ENCODE data around the gene IFNA6. TPM values are rescaled to one million over a fixed set of nuclear protein-coding genes. Genes with fewer than 3 reads are reported as not detected.
"Not testable (repeated sequence)": the region's sequence is repeated elsewhere in the genome, so short reads cannot be mapped to it uniquely, and the experiment has no call there.

Gene IFNA6
- total RNA-seq: not detected
- polyA plus RNA-seq: not detected
- 0 reads per million in 6 experiments for total RNA-seq

GRCh38 chr9:21350787-21351186, at the start of gene IFNA6:
Gene IFNA6 (minus strand): TSS chr9:21350887. CDS start chr9:21350887, 0 bp downstream.
- POLR2A ChIA-PET: no interaction called here
- H3K9me3 Mint-ChIP-seq: peaks cover 0 to 11% (median 10%) of the 10 kb centered on the region in 9 donors
- no peak within 1 kb of the TSS for H3K4me3 Mint-ChIP-seq
- H3K27me3 Mint-ChIP-seq: peaks cover 3 to 33% (median 12%) of the 10 kb centered on the region in 5 donors
- no peak for DNase-seq
- H3K4me1 Mint-ChIP-seq: no peaks in the 10 kb centered on the region
- H3K36me3 Mint-ChIP-seq: peaks cover 0 to 12% (median 6%) of the 10 kb centered on the region in 3 donors
- ATAC-seq: no peak
- H3K27ac Mint-ChIP-seq: no peak within 1 kb of the TSS

GRCh38 chr9:21399956-21400355, 49.3 kb upstream of the IFNA6 start:
- no peak for DNase-seq
- Mint-ChIP-seq H3K27ac (no peak overlapping the region), H3K9me3 (no peaks in the 10 kb centered on the region), H3K4me1 (peaks cover 6 to 19% (median 14%) of the 10 kb centered on the region in 4 donors), H3K36me3 (no peaks in the 10 kb centered on the region), H3K27me3 (peaks cover 23 to 77% (median 56%) of the 10 kb centered on the region in 5 donors), H3K4me3 (no peak overlapping the region)
- POLR2A ChIA-PET: no interaction called here
- no peak for ATAC-seq

- POLR2A ChIA-PET: no interaction called here
- Mint-ChIP-seq H3K36me3 (no peaks in the 10 kb centered on the region), H3K9me3 (no peaks in the 10 kb centered on the region), H3K27ac (no peak overlapping the region), H3K27me3 (peaks cover 23 to 77% (median 54%) of the 10 kb centered on the region in 5 donors), H3K4me1 (peaks cover 6 to 19% (median 14%) of the 10 kb centered on the region in 4 donors), H3K4me3 (no peak overlapping the region)
- DNase-seq: no peak
- no peak for ATAC-seq
Observed at GRCh38 chr9:21398955-21399489, 48.3 kb upstream of the IFNA6 start.

- Mint-ChIP-seq H3K27me3 (peaks cover 32 to 78% (median 53%) of the 10 kb centered on the region in 5 donors), H3K4me3 (peak overlapping the region; percentile 51 to 88 (median 77)), H3K9me3 (no peaks in the 10 kb centered on the region), H3K36me3 (no peaks in the 10 kb centered on the region), H3K27ac (peak overlapping the region in 2 of 10 donors; percentile 60), H3K4me1 (peaks cover 4 to 11% (median 8%) of the 10 kb centered on the region in 4 donors)
- DNase-seq (peak; percentile 27 to 75 (median 54)), ATAC-seq (peak; percentile 82 to 91)
- POLR2A ChIA-PET: interaction anchor here (0.8 to 1.4 kb wide), 3 partner anchors 62 to 75 kb away, joined by 3 to 6 read pairs (median 4); no protein-coding TSS in a partner anchor
Observed at GRCh38 chr9:21395778-21396717, 45.4 kb upstream of the IFNA6 start.

- Mint-ChIP-seq H3K4me3 (no peak overlapping the region), H3K9me3 (no peaks in the 10 kb centered on the region), H3K27me3 (peaks cover 31 to 79% (median 51%) of the 10 kb centered on the region in 5 donors), H3K36me3 (no peaks in the 10 kb centered on the region), H3K4me1 (peaks cover 2 to 11% (median 7%) of the 10 kb centered on the region in 4 donors), H3K27ac (no peak overlapping the region)
- POLR2A ChIA-PET: no interaction called here
- no peak for DNase-seq
- ATAC-seq: peak; percentile 51 to 72
Observed at GRCh38 chr9:21392270-21392669, 41.6 kb upstream of the IFNA6 start.

- Mint-ChIP-seq H3K36me3 (no peaks in the 10 kb centered on the region), H3K27me3 (peaks cover 17 to 48% (median 35%) of the 10 kb centered on the region in 5 donors), H3K4me3 (no peak within 1 kb of the TSS), H3K4me1 (peaks cover 4 to 21% (median 12%) of the 10 kb centered on the region in 4 donors), H3K9me3 (no peaks in the 10 kb centered on the region), H3K27ac (no peak within 1 kb of the TSS)
- DNase-seq (no peak), ATAC-seq (no peak)
- POLR2A ChIA-PET: no interaction called here
Observed at GRCh38 chr9:21385131-21385670, 34.5 kb upstream of the IFNA6 start, which contains the start of gene IFNA2. Gene IFNA2 (minus strand): TSS chr9:21385398. CDS start chr9:21385329, 69 bp downstream.

- Mint-ChIP-seq H3K9me3 (no peaks in the 10 kb centered on the region), H3K36me3 (no peaks in the 10 kb centered on the region), H3K4me3 (peak overlapping the region in 2 of 10 donors; percentile 0 to 36), H3K27ac (no peak overlapping the region), H3K4me1 (peaks cover 4 to 21% (median 12%) of the 10 kb centered on the region in 4 donors), H3K27me3 (peaks cover 16 to 51% (median 28%) of the 10 kb centered on the region in 5 donors)
- POLR2A ChIA-PET: no interaction called here
- ATAC-seq (no peak), DNase-seq (no peak)
Observed at GRCh38 chr9:21383627-21384026, 32.9 kb upstream of the IFNA6 start.

GRCh38 chr9:21381448-21382339, 31.0 kb upstream of the IFNA6 start:
- POLR2A ChIA-PET: no interaction called here
- peak overlapping the region in 1 of 10 donors; percentile 34 for H3K27ac Mint-ChIP-seq
- no peaks in the 10 kb centered on the region for H3K36me3 Mint-ChIP-seq
- H3K9me3 Mint-ChIP-seq: no peaks in the 10 kb centered on the region
- ATAC-seq: peak; percentile 53 to 58
- peaks cover 19 to 43% (median 25%) of the 10 kb centered on the region in 5 donors for H3K27me3 Mint-ChIP-seq
- no peak for DNase-seq
- peaks cover 4 to 21% (median 12%) of the 10 kb centered on the region in 4 donors for H3K4me1 Mint-ChIP-seq
- peak overlapping the region in 2 of 10 donors; percentile 34 to 44 for H3K4me3 Mint-ChIP-seq

- H3K9me3 Mint-ChIP-seq, H3K27ac Mint-ChIP-seq, H3K4me1 Mint-ChIP-seq, ATAC-seq, H3K36me3 Mint-ChIP-seq, DNase-seq, H3K4me3 Mint-ChIP-seq, POLR2A ChIA-PET: not testable (repeated sequence)
- peaks cover 10 to 32% (median 18%) of the 10 kb centered on the region in 5 donors for H3K27me3 Mint-ChIP-seq
Observed at GRCh38 chr9:21371467-21371866, 20.8 kb upstream of the IFNA6 start.

GRCh38 chr9:21367957-21368356, 17.3 kb upstream of the IFNA6 start, which contains the start of gene IFNA13:
Gene IFNA13 (minus strand): TSS chr9:21368057. CDS start chr9:21368010, 47 bp downstream.
- Mint-ChIP-seq H3K9me3 (no peaks in the 10 kb centered on the region), H3K27me3 (peaks cover 13 to 33% (median 18%) of the 10 kb centered on the region in 5 donors), H3K36me3 (no peaks in the 10 kb centered on the region), H3K4me3 (no peak within 1 kb of the TSS), H3K4me1 (peaks cover 0 to 2% (median 0%) of the 10 kb centered on the region in 4 donors), H3K27ac (no peak within 1 kb of the TSS)
- DNase-seq (no peak), ATAC-seq (no peak)
- POLR2A ChIA-PET: no interaction called here

GRCh38 chr9:21367169-21367568, 16.5 kb upstream of the IFNA6 start:
- POLR2A ChIA-PET, H3K4me3 Mint-ChIP-seq, H3K9me3 Mint-ChIP-seq, DNase-seq, H3K36me3 Mint-ChIP-seq, H3K27ac Mint-ChIP-seq, H3K4me1 Mint-ChIP-seq, ATAC-seq: not testable (repeated sequence)
- peaks cover 13 to 33% (median 18%) of the 10 kb centered on the region in 5 donors for H3K27me3 Mint-ChIP-seq

GRCh38 chr9:21362287-21362686, 11.6 kb upstream of the IFNA6 start:
- Mint-ChIP-seq H3K27me3 (peaks cover 8 to 31% (median 14%) of the 10 kb centered on the region in 5 donors), H3K9me3 (no peaks in the 10 kb centered on the region), H3K27ac (no peak overlapping the region), H3K36me3 (no peaks in the 10 kb centered on the region), H3K4me3 (no peak overlapping the region), H3K4me1 (peaks cover 13 to 17% (median 14%) of the 10 kb centered on the region in 4 donors)
- ATAC-seq: no peak
- POLR2A ChIA-PET: no interaction called here
- no peak for DNase-seq
